Astrocyte of the cerebellum (primary cell): Measurements from ENCODE around the gene APOL6.

Source experiments
- DNase-seq: peaks from one replicate; pipeline ENCODE4 v3.0.0-alpha.2; 2011; ENCODE audit warnings: low read depth
- H3K4me3 ChIP-seq: 2 replicates; pipeline ENCODE4 v1.5.1; 2011; ENCODE audit warnings: mild to moderate bottlenecking, low read depth, low read length, moderate library complexity
- in situ Hi-C: cut with HindIII; loops from 2 replicates; pipeline ENCODE4 v1.10.0; 2017; ENCODE audit warnings: low sequenced_read_pairs
- TF ChIP-seq, protein P1 (sequence below): IDR thresholded peaks from 2 replicates; pipeline ENCODE4 v1.5.1; 2012; ENCODE audit warnings: low read length, low read depth, moderate library complexity, mild to moderate bottlenecking; ENCODE audit errors: missing control alignments

Gene APOL6, protein sequence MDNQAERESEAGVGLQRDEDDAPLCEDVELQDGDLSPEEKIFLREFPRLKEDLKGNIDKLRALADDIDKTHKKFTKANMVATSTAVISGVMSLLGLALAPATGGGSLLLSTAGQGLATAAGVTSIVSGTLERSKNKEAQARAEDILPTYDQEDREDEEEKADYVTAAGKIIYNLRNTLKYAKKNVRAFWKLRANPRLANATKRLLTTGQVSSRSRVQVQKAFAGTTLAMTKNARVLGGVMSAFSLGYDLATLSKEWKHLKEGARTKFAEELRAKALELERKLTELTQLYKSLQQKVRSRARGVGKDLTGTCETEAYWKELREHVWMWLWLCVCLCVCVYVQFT

DNA sequence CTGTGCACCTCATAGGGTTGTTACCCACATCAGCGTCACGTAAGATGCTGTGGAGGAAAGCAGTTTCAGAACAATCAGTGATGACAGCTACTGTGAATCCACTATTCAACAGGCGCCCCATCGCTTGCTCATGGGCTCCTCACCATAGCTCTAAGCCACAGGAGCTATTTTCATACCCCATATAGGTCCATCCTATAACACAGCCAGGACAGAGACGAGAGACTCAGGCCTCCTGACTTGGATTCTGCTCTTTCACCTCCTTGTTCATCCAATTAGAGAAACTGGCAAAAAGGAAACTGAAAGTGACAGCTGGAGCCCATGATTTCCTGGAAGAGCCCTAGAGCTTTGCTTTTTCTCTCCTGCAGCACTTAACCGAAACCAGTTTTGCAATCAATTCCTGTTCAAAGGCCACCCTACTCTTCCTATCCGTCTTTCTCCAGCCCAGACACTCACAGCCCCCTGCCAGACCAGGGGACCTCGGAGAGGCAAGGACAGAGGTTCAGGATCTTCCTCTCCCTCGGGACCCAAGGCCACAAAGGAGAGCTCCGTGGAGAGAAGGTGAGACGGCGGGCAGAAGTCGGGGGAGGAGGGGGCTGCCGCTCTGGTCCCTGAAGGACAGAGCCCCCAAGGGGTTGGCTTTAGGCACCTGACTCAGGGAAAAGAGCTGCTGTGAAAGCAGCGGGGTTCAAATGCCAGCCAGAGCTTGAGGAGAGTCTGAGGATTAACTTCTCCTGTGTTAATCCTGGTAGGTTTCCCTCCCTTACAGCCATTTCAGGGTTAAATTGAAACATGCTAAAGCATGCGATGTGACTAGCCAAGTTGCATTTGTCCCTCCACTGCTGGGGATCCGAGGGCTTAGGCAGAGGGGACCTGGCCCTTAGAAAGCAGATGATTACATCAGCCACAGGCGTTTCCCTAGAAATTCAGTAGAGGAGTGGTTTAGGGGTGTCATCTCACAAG lies at the start of gene APOL6:
Gene APOL6 (plus strand): TSS at position 381 of the 960 bp plus-strand sequence. CDS start 7,980 bp downstream, outside the sequence.
- TF ChIP-seq, protein P1, sequence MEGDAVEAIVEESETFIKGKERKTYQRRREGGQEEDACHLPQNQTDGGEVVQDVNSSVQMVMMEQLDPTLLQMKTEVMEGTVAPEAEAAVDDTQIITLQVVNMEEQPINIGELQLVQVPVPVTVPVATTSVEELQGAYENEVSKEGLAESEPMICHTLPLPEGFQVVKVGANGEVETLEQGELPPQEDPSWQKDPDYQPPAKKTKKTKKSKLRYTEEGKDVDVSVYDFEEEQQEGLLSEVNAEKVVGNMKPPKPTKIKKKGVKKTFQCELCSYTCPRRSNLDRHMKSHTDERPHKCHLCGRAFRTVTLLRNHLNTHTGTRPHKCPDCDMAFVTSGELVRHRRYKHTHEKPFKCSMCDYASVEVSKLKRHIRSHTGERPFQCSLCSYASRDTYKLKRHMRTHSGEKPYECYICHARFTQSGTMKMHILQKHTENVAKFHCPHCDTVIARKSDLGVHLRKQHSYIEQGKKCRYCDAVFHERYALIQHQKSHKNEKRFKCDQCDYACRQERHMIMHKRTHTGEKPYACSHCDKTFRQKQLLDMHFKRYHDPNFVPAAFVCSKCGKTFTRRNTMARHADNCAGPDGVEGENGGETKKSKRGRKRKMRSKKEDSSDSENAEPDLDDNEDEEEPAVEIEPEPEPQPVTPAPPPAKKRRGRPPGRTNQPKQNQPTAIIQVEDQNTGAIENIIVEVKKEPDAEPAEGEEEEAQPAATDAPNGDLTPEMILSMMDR = no peak
- in situ Hi-C loops = no loop called here
- peak within 1 kb of the TSS; percentile 49 for H3K4me3 ChIP-seq
- no peak for DNase-seq

- DNase-seq = no peak
- H3K4me3 ChIP-seq = no peak overlapping the region
- TF ChIP-seq, protein P1 = no peak
- in situ Hi-C loops = loop anchor here (25.0 kb wide), 1 partner anchor 162 kb away; no protein-coding TSS in a partner anchor
These were observed 48.9 kb upstream of the APOL6 start for GRCh38 chr22:35599364-35599763.

DNA sequence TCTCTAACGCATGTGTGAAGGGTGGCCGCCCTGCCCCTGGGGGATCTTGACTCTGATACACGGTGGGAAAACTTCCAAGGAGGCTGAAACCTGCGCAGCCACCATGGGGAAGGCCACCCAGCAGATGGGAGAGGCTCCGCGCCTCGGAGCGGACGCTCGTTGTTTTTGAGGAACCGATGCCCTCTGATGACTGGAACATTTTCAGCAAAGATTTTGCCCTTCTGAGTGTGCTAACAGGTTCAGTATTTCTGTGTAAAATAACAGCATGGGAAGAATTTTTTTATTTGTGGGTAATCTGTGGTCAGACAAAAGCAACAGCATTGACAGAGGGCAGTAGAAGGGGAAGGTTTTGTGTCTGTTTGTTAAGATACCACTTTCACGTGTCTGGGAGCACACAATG lies 47.8 kb upstream of the APOL6 start:
- in situ Hi-C loops = no loop called here
- TF ChIP-seq, protein P1 = no peak
- no peak overlapping the region for H3K4me3 ChIP-seq
- no peak for DNase-seq

GRCh38 chr22:35601013-35601580 lies 47.1 kb upstream of the APOL6 start:
- TF ChIP-seq, protein P1 = no peak
- in situ Hi-C loops = no loop called here
- H3K4me3 ChIP-seq = no peak overlapping the region
- no peak for DNase-seq

DNA sequence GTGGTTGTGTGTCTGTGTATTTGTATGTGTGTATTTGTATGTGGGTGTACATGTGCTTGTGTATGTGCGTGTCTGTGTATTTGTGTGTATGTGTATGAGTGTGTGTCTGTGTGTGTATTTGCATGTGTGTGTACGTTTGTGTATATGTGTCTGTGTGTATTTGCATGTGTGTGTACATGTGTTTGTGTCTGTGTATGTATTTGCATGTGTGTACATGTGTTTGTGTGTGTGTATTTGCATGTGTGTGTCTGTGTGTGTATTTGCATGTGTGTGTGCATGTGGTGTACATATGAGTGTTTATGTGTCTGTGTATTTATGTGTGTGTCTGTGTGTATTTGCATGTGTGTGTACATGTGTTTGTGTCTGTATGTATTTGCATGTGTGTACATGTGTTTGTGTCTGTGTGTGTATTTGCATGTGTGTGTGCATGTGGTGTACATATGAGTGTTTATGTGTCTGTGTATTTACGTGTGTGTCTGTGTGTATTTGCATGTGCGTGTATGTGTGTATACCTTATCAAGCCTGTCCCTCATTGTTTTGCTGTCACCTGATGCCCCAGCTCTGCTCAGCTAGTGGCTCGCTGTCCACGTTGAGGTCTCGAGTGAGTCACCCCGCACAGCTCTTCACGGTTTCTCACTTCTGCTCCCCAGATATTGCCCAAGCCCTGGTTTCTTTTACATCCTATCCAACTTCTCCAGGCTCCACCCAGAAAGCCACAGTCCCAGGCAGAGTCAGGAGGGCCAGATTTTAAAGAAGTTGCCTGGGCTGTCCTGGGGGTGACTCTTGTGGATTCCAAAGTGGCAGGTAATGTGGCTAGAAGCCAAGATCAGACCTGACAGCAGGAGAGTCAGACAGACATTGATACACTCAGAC lies 46.3 kb upstream of the APOL6 start:
- TF ChIP-seq, protein P1 = no peak
- in situ Hi-C loops = no loop called here
- DNase-seq = no peak

More for the DNA sequence above, 46.3 kb upstream of the APOL6 start:
- H3K4me3 ChIP-seq = no peak overlapping the region
